ENCODE measurements around the gene GTPBP3. TPM values are rescaled to one million over a fixed set of nuclear protein-coding genes. Genes with fewer than 3 reads are reported as not detected.

Gene GTPBP3
- total RNA-seq, 1 donor from 2014 or later: 9.3 TPM

GRCh38 chr19:17306285-17306714 is 31.1 kb upstream of the GTPBP3 start:
- intact Hi-C loops (cut with DNase I): no loop called here
- DNase-seq: no peak
- no peak for ATAC-seq (ENCODE audit: poor library complexity)

GRCh38 chr19:17307876-17308377 is 29.4 kb upstream of the GTPBP3 start:
- intact Hi-C loops (cut with DNase I): no loop called here
- DNase-seq (no peak), ATAC-seq (ENCODE audit: poor library complexity) (no peak)

- ATAC-seq (ENCODE audit: poor library complexity) (peak; percentile 85), DNase-seq (peak; percentile 100)
- intact Hi-C loops (cut with DNase I): no loop called here
These were observed 28.0 kb upstream of the GTPBP3 start, which contains the start of gene DDA1 for GRCh38 chr19:17309198-17309964. TSS of gene DDA1 (plus strand) at chr19:17309563. CDS start at chr19:17309655, 92 bp downstream.

- DNase-seq (no peak), ATAC-seq (ENCODE audit: poor library complexity) (no peak)
- intact Hi-C loops (cut with DNase I): no loop called here
These were observed 27.3 kb upstream of the GTPBP3 start for GRCh38 chr19:17309965-17310461.

- no peak for DNase-seq
- ATAC-seq (ENCODE audit: poor library complexity): no peak
- intact Hi-C loops (cut with DNase I): no loop called here
These were observed 25.7 kb upstream of the GTPBP3 start for GRCh38 chr19:17311455-17312188.

- ATAC-seq (ENCODE audit: poor library complexity): no peak
- intact Hi-C loops (cut with DNase I): no loop called here
- no peak for DNase-seq
These were observed 24.9 kb upstream of the GTPBP3 start for GRCh38 chr19:17312189-17313113.

- no peak for ATAC-seq (ENCODE audit: poor library complexity)
- intact Hi-C loops (cut with DNase I): no loop called here
These were observed 23.3 kb upstream of the GTPBP3 start for GRCh38 chr19:17314007-17314593.

DNA sequence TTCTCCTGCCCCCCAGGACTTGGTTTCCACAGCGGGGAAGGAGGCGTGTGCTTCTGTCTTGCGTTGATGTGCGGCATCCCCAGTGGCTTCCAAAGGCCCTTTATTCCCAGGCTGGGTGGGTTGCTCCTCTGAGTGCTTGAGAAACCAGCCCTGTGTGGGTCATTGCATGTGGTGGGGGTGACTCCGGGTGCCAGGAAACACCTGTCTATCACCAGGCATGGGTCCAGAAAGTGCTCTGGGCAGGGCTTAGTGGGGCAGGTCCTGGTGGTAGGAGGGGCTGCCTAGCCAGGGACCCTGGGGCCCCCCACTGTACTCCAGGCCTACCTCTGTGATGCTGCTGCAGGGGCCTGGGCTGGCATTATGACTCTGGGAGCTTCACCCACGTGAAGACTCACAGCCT is 18.4 kb upstream of the GTPBP3 start:
- ATAC-seq (ENCODE audit: poor library complexity): no peak
- intact Hi-C loops (cut with DNase I): no loop called here

More at GRCh38 chr19:17314007-17314593, 23.3 kb upstream of the GTPBP3 start:
- no peak for DNase-seq

GRCh38 chr19:17319473-17320238 is 17.7 kb upstream of the GTPBP3 start:
- ATAC-seq (ENCODE audit: poor library complexity) (no peak), DNase-seq (no peak)
- intact Hi-C loops (cut with DNase I): no loop called here

More for the DNA sequence above, 18.4 kb upstream of the GTPBP3 start:
- no peak for DNase-seq

DNA sequence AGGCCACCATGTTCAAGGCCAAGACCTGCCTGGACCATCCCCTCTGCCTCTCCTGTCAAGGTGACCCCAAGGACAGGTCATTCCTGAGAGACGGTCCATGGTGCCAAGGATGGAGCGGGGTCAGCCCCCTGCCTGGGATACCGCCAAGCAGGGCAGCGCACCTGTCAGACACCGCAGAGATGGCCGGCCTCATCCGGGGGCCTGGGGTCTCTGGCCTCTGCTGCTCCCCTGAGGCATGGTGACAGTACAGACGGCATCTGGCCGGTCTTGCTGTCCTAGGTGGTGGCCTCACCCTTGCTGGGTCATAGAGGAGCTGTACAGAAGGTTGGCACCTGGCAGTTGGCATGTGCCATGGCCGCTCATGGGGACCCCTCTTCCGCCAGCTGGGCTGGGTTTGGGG is 16.9 kb upstream of the GTPBP3 start:
- ATAC-seq (ENCODE audit: poor library complexity) (no peak), DNase-seq (no peak)
- intact Hi-C loops (cut with DNase I): no loop called here

- intact Hi-C loops (cut with DNase I): no loop called here
- no peak for DNase-seq
- no peak for ATAC-seq (ENCODE audit: poor library complexity)
These were observed 15.5 kb upstream of the GTPBP3 start for GRCh38 chr19:17321655-17322489.

- intact Hi-C loops (cut with DNase I): no loop called here
- DNase-seq (no peak), ATAC-seq (ENCODE audit: poor library complexity) (no peak)
These were observed 14.5 kb upstream of the GTPBP3 start for GRCh38 chr19:17322854-17323253.

- intact Hi-C loops (cut with DNase I): no loop called here
- DNase-seq (no peak), ATAC-seq (ENCODE audit: poor library complexity) (no peak)
These were observed 13.9 kb upstream of the GTPBP3 start for GRCh38 chr19:17323300-17323963.

DNA sequence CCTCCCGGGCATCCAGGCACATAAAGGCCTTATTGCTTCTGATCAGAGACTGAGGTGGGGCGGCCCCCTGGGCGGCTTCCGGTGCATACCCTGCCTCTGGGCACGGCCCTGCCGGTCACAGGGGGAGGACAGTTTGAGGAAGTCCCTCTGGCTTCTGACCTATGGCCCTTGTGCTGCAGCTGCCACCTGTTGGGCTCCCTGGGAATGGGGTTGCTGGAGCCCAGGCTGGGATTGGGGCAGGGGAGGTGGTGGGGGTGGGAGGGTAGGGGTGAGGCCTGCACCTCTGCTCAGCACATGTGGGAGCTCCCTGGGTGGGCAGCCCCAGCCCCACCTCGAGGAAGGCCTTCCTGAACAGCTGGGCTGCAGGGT is 13.4 kb upstream of the GTPBP3 start:
- intact Hi-C loops (cut with DNase I): no loop called here
- no peak for DNase-seq
- ATAC-seq (ENCODE audit: poor library complexity): no peak

- ATAC-seq (ENCODE audit: poor library complexity) (no peak), DNase-seq (no peak)
- intact Hi-C loops (cut with DNase I): no loop called here
These were observed 12.8 kb upstream of the GTPBP3 start for GRCh38 chr19:17324357-17325114.

- no peak for DNase-seq
- ATAC-seq (ENCODE audit: poor library complexity): no peak
- intact Hi-C loops (cut with DNase I): no loop called here
These were observed 12.2 kb upstream of the GTPBP3 start for GRCh38 chr19:17325133-17325532.
